HL-60 (cell line): ENCODE measurements around the gene TDRD10.
"Not testable (repeated sequence)": the region's sequence is repeated elsewhere in the genome, so short reads cannot be mapped to it uniquely, and the experiment has no call there.

Experiments used
- DNase-seq, 2 experiments: peaks; one replicate each; pipeline ENCODE4 v3.0.0-alpha.2; 2010 to 2020; ENCODE audit warnings: low read depth in 1 of 2, low spot score in 1 of 2
- H3K27ac ChIP-seq: fragments of 250-450 bp; sonication (Bioruptor Pico); replicated peaks from 2 replicates; pipeline ENCODE4 v1.5.1; 2020; ENCODE audit warnings: mild to moderate bottlenecking, moderate library complexity
- H3K27me3 ChIP-seq: fragments of 250-450 bp; sonication (Bioruptor Pico); 2 replicates; pipeline ENCODE4 v1.5.1; 2021; ENCODE audit warnings: mild to moderate bottlenecking, moderate library complexity; ENCODE audit not compliant: insufficient read depth, poor library complexity, severe bottlenecking
- H3K4me3 ChIP-seq: replicated peaks from 2 replicates; pipeline ENCODE4 v1.5.1; 2011; ENCODE audit warnings: mild to moderate bottlenecking, control low read depth, low read length; ENCODE audit not compliant: insufficient read depth
- CTCF ChIP-seq: IDR thresholded peaks from one replicate; pipeline ENCODE4 v1.5.1; 2011; ENCODE audit warnings: low read length, control low read depth, inconsistent platforms; ENCODE audit not compliant: insufficient read depth
- GABPA ChIP-seq: IDR thresholded peaks from 2 replicates; pipeline ENCODE4 v1.6.1; 2012; ENCODE audit warnings: low read depth
- POLR2AphosphoS5 ChIP-seq: IDR thresholded peaks from 2 replicates; pipeline ENCODE4 v1.6.1; 2012; ENCODE audit warnings: low read depth
- REST ChIP-seq: IDR thresholded peaks from 2 replicates; pipeline ENCODE4 v1.6.1; 2012; ENCODE audit warnings: low read depth; ENCODE audit not compliant: insufficient replicate concordance
- SPI1 ChIP-seq: IDR thresholded peaks from 2 replicates; pipeline ENCODE4 v1.6.1; 2012; ENCODE audit warnings: low read depth, mild to moderate bottlenecking, borderline replicate concordance

TDRD10 gene

GRCh38 chr1:154524881-154525280 is 22.9 kb downstream of the TDRD10 start:
- Histone ChIP-seq H3K4me3 (no peak overlapping the region), H3K27ac (no peak overlapping the region), H3K27me3 (no peaks in the 10 kb centered on the region)
- no peak for TF ChIP-seq POLR2AphosphoS5
- no peak for TF ChIP-seq SPI1
- TF ChIP-seq REST, result no peak
- no peak for TF ChIP-seq CTCF
- TF ChIP-seq GABPA, result no peak
- DNase-seq, result no peak

- no peak overlapping the region for H3K4me3 ChIP-seq
- H3K27ac ChIP-seq, result no peak overlapping the region
- TF ChIP-seq REST (no peak), SPI1 (no peak), CTCF (no peak), GABPA (no peak), POLR2AphosphoS5 (no peak)
- H3K27me3 ChIP-seq, result no peaks in the 10 kb centered on the region
- DNase-seq, result no peak
These were observed 25.2 kb downstream of the TDRD10 start for GRCh38 chr1:154527192-154527591.

- Histone ChIP-seq H3K4me3 (no peak overlapping the region), H3K27me3 (no peaks in the 10 kb centered on the region), H3K27ac (no peak overlapping the region)
- DNase-seq, result no peak
- no peak for TF ChIP-seq REST
- no peak for TF ChIP-seq SPI1
- TF ChIP-seq POLR2AphosphoS5, result no peak
- TF ChIP-seq GABPA, result no peak
These were observed 27.3 kb downstream of the TDRD10 start for GRCh38 chr1:154529308-154529707.

GRCh38 chr1:154531950-154532349 is 29.9 kb downstream of the TDRD10 start:
- DNase-seq, H3K4me3 ChIP-seq, H3K27ac ChIP-seq, H3K27me3 ChIP-seq: not testable (repeated sequence)
